Keratinocyte (primary cell): ENCODE results near the gene CALML6.

ENCODE experiments used
- EZH2 ChIP-seq: IDR thresholded peaks from one replicate; pipeline ENCODE4 v1.6.1; 2012; ENCODE audit warnings: inconsistent platforms, mild to moderate bottlenecking, low read length, moderate library complexity
- TF ChIP-seq, protein P1 (sequence below), 3 experiments: IDR thresholded peaks in 1 of 3; conservative IDR thresholded peaks in 1 of 3; optimal IDR thresholded peaks in 1 of 3; 2 replicates in 2 of 3; 3 replicates in 1 of 3; pipeline versions ENCODE3 to v1.5.1; 2011; ENCODE audit warnings: low read length in 3 of 3, mild to moderate bottlenecking in 3 of 3, moderate library complexity in 2 of 3, control low read depth in 1 of 3, inconsistent platforms in 1 of 3; ENCODE audit not compliant: insufficient read depth in 2 of 3; ENCODE audit errors: extremely low read depth in 1 of 3

GRCh38 chr1:1893997-1894353, 21.1 kb upstream of the CALML6 start:
- TF ChIP-seq, protein P1, sequence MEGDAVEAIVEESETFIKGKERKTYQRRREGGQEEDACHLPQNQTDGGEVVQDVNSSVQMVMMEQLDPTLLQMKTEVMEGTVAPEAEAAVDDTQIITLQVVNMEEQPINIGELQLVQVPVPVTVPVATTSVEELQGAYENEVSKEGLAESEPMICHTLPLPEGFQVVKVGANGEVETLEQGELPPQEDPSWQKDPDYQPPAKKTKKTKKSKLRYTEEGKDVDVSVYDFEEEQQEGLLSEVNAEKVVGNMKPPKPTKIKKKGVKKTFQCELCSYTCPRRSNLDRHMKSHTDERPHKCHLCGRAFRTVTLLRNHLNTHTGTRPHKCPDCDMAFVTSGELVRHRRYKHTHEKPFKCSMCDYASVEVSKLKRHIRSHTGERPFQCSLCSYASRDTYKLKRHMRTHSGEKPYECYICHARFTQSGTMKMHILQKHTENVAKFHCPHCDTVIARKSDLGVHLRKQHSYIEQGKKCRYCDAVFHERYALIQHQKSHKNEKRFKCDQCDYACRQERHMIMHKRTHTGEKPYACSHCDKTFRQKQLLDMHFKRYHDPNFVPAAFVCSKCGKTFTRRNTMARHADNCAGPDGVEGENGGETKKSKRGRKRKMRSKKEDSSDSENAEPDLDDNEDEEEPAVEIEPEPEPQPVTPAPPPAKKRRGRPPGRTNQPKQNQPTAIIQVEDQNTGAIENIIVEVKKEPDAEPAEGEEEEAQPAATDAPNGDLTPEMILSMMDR (optimal IDR thresholded peaks at IDR 0.05 in 1 of 3, IDR thresholded peaks at IDR 0.05 in 1 of 3, conservative IDR thresholded peaks at IDR 0.05 in 1 of 3; ENCODE audit: extremely low read depth in 1 of 3, insufficient read depth in 2 of 3, low read length in 3 of 3) = no peak
- TF ChIP-seq EZH2 = no peak
